Fibroblast of pulmonary artery (primary cell): Measurements from ENCODE around the gene SLC37A4.
"Not testable (repeated sequence)": the region's sequence is repeated elsewhere in the genome, so short reads cannot be mapped to it uniquely, and the experiment has no call there.

Experiments used
- DNase-seq: peaks from one replicate; pipeline ENCODE4 v3.0.0-alpha.2; 2010; ENCODE audit warnings: low read depth
- H3K4me3 ChIP-seq: replicated peaks from 2 replicates; pipeline ENCODE4 v1.5.1; 2011; ENCODE audit warnings: low read depth, mild to moderate bottlenecking, control low read depth, low read length, moderate library complexity
- TF ChIP-seq, protein P1 (sequence below): IDR thresholded peaks from 2 replicates; pipeline ENCODE4 v1.5.1; 2011; ENCODE audit warnings: mild to moderate bottlenecking, control low read depth, low read length, inconsistent platforms; ENCODE audit errors: missing control alignments

SLC37A4 gene

DNA sequence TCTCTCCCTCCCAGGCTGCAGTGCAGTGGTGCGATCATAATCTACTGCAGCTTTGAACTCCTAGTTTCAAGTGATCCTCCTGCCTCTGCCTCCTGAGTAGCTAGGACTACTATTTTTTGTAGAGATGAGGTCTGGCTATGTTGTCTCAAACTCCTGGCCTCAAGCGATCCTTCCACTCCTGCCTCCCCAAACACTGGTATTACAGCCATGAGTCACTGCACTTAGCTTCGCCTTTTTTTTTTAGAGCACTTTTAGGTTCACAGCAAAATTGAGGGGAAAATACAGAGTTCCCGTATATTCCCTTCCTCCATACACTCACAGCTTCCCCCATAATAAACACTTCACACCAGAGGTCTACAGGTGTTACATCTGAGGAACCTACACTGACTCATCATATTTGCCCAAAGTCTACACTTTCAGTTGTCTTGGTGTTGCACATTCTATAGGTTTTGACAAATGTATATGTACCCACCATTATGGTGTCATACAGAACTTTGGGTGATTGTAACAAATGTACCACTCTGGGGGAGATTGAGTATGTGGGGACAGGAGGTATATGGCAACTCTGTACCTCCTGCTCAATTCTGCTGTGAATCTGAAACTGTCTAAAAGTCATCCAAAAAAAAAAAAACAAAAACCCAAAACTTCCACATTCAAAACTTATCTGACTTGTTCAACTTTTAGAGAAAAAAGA, 11.3 kb upstream of the SLC37A4 start:
- DNase-seq, result no peak
- H3K4me3 ChIP-seq, result no peak overlapping the region
- TF ChIP-seq, protein P1, sequence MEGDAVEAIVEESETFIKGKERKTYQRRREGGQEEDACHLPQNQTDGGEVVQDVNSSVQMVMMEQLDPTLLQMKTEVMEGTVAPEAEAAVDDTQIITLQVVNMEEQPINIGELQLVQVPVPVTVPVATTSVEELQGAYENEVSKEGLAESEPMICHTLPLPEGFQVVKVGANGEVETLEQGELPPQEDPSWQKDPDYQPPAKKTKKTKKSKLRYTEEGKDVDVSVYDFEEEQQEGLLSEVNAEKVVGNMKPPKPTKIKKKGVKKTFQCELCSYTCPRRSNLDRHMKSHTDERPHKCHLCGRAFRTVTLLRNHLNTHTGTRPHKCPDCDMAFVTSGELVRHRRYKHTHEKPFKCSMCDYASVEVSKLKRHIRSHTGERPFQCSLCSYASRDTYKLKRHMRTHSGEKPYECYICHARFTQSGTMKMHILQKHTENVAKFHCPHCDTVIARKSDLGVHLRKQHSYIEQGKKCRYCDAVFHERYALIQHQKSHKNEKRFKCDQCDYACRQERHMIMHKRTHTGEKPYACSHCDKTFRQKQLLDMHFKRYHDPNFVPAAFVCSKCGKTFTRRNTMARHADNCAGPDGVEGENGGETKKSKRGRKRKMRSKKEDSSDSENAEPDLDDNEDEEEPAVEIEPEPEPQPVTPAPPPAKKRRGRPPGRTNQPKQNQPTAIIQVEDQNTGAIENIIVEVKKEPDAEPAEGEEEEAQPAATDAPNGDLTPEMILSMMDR, result no peak

DNA sequence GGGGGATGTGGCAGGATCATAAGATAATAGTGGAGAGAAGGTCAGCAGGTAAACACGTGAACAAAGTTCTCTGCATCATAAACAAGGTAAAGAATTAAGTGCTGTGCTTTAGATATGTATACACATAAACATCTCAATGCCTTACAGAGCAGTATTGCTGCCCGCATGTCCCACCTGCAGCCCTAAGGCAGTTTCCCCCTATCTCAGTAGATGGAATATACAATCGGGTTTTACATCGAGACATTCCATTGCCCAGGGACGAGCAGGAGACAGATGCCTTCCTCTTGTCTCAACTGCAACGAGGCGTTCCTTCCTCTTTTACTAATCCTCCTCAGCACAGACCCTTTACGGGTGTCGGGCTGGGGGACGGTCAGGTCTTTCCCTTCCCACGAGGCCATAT, 8.8 kb upstream of the SLC37A4 start:
- DNase-seq, H3K4me3 ChIP-seq: not testable (repeated sequence)

DNA sequence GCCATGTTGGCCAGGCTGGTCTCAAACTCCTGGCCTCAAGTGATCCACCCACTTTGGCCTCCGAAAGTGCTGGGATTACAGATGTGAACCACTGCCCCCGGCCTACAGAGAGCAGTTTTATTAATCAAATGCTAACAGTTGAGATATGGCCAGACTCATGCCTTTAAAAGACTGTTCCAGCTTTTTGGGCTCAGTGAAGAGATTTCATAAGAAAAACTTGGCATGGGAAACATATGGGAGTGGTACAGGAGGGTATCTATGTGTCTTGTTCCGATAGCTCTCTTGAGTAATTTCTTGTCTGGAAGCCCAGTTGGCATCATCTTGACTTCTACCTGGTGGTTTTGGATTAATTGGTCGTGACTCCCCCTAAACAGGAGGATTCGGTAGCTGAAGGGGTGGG, 8.2 kb upstream of the SLC37A4 start:
- H3K4me3 ChIP-seq, result no peak overlapping the region
- TF ChIP-seq, protein P1, result no peak
- DNase-seq, result no peak

DNA sequence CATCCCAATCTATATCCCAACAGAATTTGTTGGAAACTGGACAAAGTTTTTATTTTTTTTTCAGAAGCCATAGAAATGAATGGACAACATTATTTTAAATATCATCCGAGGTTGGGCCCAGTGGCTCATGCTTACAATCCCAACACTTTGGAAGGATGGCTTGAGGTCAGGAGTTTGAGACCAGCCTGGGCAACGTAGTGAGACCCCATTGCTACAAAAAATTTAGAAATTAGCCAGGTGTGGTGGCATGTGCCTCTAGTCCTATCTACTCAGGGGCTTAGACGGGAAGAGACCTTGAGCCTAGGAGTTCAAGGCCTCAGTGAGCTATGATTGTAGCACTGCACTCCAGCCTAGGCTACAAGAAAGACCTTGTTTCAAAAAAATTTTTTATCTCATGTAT, 4.1 kb upstream of the SLC37A4 start:
- TF ChIP-seq, protein P1, result no peak
- DNase-seq, result no peak
- no peak overlapping the region for H3K4me3 ChIP-seq

DNA sequence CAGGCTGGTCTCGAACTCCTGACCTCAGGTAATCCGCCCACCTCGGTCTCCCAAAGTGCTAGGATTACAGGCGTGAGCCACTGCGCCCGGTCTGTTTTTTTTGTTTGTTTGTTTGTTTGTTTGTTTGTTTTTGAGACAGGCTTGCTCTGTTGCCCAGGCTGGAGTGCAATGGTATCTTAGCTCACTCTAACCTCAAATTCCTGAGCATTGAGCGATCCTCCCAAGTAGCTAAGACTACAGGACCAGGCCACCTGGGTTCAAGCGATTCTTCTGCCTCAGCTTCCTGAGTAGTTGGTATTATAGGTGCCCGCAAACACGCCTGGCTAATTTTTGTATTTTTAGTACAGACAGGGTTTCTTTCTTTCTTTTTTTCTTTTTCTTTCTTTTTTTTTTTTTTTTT, 2.7 kb upstream of the SLC37A4 start:
- not testable (repeated sequence) for H3K4me3 ChIP-seq, DNase-seq

DNA sequence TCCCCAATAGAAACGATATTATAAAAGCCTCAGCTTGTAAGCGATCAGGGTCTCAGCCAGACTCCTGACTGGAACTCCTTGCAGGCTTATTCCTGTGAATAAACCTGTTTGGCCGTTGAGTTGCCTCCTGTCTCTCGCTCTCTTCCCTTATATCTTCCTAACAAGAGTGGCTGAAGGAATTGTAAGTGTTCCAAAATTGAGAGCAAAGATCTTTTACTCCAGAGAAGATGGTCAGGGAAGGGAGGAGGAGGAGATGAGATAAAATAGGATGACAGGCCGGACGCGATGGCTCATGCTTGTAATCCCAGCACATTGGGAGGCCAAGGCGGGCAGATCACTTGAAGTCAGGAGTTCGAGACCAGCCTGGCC, 1.2 kb upstream of the SLC37A4 start:
- H3K4me3 ChIP-seq, result no peak overlapping the region
- no peak for DNase-seq
- TF ChIP-seq, protein P1, result no peak

DNA sequence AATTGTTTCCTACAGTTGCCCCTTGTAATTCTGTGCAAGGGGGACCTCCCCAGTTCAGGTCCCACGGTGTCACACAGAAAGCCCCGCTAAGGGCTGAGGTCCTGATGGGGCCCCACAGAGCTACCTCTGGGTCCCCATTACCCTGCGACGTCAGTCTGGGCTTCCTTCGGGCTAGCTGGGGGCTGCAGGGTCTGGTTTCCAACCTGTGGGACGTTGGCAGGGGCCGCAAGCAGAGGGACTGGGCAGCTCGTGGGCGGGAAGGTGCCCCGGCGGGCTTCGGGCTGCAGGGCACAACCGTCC, 698 bp downstream of the SLC37A4 start:
- peak overlapping the region; percentile 89 for H3K4me3 ChIP-seq
- no peak for DNase-seq
- TF ChIP-seq, protein P1, result no peak

DNA sequence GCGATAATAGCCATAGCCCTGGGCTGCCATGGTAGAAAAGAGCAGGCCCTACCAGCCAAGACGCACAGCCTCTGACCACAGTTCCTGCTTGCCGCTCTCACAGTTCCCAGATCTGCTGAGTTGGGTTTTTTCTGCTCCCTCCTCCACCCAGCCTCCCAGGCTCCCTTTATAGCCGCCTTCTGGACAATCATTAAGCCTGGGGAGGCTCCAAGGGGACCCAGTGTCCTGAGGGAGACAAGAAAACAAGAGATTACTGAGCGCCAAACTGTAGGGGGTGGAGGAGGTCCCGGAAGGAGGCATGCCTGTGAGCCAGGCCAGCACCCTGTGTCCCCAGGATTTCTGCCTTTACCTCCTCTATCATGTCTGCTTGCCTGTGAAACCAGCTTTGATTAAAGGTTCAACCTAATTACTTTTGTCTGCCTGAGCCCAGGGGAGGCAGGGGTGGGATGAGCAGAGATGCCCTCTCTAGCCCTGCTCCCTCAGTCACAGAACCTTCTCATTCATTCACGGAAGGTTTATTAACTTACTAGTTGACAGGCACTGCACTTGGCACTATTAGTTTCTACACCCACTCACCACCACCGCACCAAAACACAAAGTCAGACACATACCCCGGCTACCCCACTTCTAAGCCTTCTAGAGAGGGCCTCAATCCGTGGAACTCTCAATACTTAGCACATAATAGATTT, 1.2 kb downstream of the SLC37A4 start:
- no peak for DNase-seq

More for the DNA sequence above, 1.2 kb downstream of the SLC37A4 start:
- TF ChIP-seq, protein P1, result no peak
- H3K4me3 ChIP-seq, result no peak overlapping the region
